Skeletal muscle satellite cell (primary cell): ENCODE data around the gene TMA7B.

ENCODE experiments used
- H3K27me3 ChIP-seq: 2 replicates; pipeline ENCODE4 v1.7.0; 2013; ENCODE audit warnings: low read length; ENCODE audit not compliant: control insufficient read depth, insufficient read depth
- H3K36me3 ChIP-seq: 2 replicates; pipeline ENCODE4 v1.7.0; 2013; ENCODE audit warnings: mild to moderate bottlenecking, control low read depth, low read length; ENCODE audit not compliant: insufficient read depth
- H3K4me1 ChIP-seq: 2 replicates; pipeline ENCODE4 v1.7.0; 2013; ENCODE audit warnings: low read length; ENCODE audit not compliant: control insufficient read depth, insufficient read depth
- H3K4me2 ChIP-seq: 2 replicates; pipeline ENCODE4 v1.7.0; 2013; ENCODE audit warnings: mild to moderate bottlenecking, low read length
- H3K4me3 ChIP-seq: 2 replicates; pipeline ENCODE4 v1.7.0; 2013; ENCODE audit warnings: low read length
- H3K9ac ChIP-seq: 2 replicates; pipeline ENCODE4 v1.7.0; 2013; ENCODE audit warnings: mild to moderate bottlenecking, low read depth, low read length, moderate library complexity
- H3K9me3 ChIP-seq: replicated peaks from 2 replicates; pipeline ENCODE4 v1.7.0; 2013; ENCODE audit warnings: mild to moderate bottlenecking, control low read depth, low read length

TMA7B gene

DNA sequence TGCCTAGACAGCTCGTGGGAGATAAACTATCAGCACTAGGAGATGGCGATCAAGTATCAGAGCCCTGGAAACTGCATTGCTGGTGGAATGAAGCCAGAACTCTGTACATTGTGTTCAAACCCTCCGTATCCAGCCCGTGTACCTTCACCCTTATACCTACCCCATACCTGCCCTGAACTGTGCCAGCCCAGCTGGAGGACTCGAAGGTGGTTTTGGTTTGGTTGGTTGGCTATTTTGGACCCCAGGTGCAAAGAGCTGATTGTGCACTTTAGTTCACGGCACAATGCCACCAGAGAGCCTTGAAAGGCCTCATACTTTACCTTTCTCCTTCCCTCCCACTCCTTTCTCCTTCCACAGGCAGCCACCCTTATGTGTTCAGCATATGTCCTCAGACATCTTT is 50.5 kb downstream of the TMA7B start:
- Histone ChIP-seq H3K9me3 (no peaks in the 10 kb centered on the region), H3K36me3 (no peaks in the 10 kb centered on the region), H3K4me1 (no peaks in the 10 kb centered on the region), H3K4me2 (no peak overlapping the region), H3K27me3 (peaks cover 53% of the 10 kb centered on the region), H3K9ac (no peak overlapping the region), H3K4me3 (no peak overlapping the region)
